ENCODE results near the gene KIAA1958.

Gene KIAA1958

DNA sequence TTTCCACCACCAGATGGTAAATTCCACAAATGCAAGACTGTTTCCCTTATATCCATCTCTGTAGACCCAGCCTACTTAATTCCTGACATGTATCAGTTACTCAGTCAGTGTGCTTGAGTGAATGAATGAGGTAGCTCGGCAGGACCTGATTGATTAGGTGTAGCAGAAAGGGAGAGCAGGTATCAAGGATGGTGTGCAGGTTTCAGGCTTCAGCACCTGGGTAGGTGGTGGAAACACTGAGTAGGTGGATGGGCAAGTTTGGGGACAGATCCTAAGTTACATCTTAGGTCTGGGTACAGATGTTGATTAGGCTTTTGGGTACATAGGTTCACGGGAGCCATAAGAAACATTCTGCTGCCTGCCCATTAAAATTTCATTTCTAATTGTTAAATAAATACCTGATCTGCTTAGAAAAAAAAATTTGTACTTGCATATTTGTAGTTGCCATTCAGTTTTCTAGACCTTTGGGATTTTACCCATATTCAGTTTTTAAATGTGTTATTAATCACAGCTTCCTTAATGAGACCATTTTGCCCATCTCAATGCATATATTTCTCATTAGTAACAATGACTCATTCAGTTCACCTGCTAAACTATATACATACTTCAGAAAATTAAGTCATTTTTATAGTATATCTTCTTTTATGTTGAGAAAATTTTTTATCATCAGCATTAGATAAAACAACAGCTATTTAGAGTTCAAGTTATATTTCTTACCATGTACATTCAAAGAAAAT is 119.5 kb downstream of the KIAA1958 start:
- DNase-seq, result no peak

DNA sequence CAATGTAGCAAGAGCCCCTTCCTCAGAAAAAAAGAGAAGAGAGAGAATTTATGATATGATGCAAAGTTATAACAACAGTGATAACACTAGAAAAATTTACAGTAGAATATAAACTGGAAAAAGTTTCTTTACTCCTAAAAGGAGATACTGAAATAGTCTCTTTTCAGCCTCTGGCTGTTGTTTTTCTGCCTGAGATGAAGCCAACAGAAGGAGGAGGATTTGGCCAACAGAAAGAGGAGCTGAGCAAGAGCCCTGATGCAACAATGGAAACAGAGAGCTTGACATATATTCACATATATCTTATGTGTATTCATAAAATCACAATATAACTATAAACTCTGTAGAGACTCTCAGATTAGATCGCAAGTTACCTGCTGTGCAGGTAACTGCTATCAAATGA is 122.2 kb downstream of the KIAA1958 start:
- no peak for DNase-seq

DNA sequence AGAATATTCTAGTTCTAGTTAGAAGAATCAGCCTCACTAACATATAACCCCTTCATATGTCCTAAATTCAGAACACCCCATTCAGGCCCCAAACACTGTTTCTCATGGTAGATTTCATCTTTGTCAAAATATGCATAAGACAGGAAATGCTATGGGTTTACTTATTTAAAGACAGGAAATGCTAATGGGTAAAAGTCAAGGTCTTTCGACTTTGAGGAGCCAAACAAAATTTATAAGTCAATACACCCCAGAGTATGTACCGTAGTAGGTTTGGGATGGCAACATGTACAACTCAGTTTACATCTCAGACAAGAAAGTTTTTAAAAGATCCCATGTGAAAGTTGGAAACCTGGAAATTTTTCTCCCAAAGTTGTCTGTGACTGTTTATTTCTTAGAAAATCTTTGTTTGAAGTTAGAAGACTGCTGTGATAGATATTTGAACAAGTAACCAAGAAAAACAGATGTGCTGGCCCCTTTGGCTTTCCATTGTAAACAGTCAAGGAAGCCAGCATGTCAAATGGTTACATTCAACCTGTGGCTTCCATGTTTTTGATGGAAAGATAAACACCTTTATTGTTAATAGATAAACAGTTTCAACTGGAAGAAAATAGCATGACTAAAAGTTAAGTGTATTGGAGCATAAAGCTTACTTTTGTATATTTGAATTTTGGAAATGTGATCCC is 129.1 kb downstream of the KIAA1958 start:
- DNase-seq, result no peak

DNA sequence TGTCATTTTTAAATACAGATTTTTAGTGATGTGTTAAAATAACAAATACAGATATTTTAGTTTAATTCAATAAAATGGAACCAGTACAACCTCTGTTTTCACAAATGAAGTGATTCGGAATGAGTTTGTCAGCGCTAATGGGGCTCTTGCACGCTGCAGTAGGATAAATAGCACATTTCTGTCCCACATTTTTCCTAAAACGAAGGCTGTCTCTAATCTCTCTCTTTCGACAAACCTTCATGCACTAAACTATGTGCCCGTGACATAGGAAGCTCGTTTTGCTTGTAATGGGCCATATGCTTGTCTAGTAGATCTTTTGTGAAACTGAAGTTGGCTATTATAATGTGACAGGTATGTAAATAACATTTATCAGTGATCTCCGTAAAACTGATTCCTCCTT is 130.7 kb downstream of the KIAA1958 start:
- DNase-seq, result no peak

DNA sequence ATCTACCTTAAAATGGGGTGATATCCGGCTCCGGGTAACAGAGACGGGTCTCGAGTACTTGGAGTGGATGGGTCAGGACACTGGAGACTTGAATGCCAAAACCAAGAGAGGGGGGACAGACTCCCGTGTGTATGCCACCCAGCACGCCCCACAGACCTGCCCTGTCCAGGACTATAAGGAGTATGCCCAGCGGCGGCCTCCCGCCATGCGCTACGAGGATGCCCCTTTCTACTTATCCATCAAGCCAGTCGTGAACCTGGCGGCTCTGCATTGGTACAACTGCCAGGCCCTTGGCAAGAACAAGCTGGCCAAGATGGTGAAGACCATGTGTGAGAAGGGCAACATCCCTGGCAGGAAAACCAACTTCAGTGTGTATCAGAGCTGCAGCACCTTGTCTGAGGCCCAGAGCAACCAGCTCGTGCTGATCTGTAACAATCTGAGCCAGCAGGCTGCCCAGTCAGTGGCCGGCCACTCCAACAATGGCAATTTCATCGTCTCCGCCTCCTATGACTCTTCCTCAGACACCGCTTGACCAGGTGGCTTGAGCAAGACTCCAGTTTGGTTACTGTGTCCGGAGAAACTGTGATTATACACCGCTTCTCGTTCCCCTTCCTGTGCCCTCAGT is 131.9 kb downstream of the KIAA1958 start:
- DNase-seq, result no peak

DNA sequence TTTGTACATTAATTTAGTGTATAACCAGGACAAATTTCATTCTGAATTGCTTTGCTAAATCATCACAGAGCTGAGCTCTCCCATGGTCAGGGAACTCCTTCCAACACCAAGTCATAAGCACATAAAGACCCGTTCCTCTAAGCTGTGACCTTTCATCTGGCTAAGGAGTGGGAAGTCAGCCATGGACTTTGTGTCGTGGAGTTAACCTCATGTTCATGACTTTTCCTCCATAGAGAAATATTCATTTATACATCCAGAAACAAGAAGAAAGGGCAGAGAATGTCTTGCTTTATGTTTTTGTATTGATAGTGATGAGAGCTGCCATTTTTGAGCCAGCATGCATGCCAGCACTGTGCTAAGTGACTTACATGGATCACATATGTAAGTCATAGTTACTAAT is 133.8 kb downstream of the KIAA1958 start:
- DNase-seq, result no peak

DNA sequence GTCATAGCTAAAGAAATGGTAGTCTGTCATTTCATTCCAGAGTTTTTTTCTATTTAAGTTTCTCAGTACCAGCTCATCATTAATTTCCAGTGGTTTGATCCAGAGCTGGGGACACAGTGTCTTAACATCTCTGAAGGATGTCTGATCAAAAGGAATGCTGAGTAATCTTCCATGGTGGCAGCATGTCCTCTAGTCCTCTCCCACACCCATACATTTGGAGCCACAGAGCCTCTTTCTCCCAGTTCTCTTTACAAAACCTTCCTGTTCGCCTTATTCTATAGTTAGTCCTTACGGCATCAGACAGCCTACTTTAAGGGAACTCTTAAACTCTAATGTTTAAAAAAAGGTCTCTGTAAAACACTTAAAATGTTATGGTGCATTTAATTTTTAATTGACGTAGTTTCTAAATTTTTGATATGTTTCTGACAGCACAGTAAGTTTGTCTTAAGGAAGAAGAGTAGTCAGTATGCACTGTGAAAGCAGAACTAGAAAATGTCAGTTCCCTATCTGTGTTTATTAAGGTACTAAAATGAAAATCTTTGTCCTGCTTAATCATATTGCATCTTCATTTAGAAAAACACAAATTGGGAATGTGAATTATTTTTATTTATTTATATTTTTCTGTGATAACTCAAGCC is 134.5 kb downstream of the KIAA1958 start:
- no peak for DNase-seq

DNA sequence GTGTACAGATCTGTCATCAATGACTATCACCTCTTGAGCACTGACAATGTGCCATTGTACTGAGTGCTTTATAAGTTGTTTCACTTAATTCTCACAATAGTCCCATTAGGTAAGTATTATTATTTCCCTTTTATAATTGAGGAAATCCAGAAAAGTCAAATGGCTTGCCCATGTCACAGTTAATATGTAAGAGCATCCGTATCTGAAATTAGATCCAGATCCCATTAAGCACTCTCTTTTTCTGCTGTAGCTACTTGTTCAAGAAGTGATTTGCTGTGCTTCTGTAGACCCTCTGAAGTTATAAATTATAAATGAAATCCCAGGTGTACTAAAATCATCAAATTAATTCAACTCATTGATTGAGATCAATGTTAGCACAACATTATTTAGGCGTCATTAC is 136.6 kb downstream of the KIAA1958 start:
- DNase-seq, result no peak

DNA sequence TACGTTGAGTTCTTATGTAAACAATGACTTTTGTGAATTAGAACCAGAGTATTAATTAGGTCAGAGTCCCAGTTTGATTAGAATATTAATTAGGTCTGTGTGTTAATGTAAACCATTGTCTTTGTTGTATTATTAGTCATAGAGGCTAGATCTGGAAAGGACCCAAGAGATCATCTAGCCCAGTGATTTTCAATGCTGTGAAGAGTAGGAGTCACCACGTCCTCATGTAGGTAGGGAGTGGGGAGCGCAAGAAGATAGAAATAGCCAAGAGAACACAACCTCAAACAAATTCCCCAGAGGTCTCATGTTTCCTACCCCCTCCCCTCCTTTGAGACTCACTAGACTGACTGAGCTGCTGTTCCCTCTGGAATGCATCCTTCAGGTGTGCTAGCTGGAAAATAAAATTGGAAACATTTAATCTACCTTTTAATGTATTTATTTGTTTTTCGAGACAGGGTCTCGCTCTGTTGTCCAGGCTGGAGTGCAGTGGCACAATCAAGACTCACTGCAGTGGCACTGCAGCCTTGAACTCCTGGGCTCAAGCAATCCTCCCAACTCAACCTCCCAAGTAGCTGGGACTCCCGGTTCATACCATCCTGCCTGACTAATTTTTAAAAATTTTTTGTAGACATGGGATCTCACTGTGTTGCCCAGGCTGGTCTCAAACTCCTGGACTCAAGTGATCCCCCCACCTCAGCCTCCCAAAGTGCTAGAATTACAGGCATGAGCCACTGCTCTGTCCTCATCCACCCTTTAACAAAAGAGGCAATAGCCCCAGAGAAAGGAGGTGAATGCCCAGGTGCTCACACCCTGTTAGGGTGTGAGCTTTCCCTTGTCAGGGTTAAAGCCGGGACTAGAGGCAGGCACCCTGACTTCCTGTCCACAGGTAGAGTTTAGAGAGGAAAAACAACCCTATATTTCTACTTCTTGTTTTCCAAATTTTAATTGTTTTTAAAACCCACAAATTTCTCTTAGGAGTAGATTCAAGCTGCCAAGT is 138.4 kb downstream of the KIAA1958 start:
- no peak for DNase-seq

DNA sequence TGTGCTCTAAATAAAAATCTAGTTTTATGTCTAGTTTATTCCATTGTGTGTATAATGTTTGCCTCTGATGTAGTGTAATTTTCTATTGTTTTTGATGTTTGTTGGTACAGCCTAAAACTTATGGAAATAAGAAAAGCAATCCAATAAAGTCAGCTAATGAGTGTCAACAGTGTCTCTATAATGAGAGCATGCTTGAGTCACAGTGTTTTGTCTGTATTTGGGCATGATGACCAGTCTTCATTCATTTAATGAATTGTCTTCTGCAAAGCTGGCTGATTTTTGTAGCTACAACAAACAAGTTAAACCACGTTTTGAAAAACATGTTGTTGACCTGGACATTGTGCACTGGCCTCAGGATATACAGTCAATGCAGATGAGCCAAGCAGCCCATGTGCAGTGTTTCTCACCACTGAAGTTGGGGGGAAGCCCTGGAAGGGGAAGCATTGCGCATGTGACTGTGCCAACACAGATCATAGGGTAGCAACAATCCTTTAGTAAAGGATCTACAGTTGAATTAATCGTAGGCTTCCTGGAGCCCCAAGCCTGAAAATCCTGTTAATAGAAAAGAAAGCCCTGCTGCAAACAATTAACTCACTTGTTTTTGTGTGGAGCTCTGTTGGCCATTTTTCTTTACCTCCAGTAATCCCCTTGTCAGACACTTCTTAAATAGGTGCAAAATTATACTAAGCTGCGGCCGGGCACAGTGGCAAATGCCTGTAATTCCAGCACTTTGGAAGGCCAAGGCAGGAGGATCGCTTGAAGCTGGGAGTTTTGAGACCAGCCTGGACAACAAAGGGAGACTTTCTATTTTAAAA is 143.3 kb downstream of the KIAA1958 start:
- DNase-seq, result no peak

DNA sequence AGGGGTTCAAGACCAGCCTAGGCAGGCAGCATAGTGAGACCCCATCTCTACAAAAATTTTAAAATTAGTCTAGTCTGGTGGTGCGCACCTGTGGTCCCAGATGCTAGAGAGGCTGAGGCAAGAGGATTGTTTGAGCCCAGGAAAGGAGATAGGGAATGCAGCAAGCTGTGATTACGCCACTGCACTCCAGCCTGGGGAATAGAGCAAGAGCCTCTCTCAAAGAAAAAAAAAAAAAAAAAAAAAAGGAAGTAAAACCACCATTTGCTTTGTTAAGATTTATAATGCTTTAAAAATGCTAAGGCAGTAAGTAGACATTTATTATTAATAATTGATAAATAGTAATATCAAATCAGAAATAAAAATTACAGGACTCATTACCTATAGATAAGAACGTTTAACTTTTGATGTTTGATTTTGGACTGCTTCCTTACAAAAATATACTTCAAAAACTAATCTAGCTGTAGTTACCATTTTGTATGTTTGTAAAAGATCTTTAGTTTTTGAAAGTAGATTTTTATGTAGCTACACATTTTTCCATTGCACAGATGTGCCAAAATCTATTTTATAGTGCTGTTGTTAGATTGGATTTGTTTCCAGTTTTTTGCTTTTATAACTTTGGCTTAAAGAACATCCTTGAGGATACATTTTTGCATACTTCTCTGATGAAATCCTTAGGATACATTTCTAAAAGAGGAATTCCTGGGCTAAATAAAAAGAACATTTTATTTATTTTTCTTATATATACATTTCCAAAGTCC is 144.9 kb downstream of the KIAA1958 start:
- DNase-seq, result no peak

DNA sequence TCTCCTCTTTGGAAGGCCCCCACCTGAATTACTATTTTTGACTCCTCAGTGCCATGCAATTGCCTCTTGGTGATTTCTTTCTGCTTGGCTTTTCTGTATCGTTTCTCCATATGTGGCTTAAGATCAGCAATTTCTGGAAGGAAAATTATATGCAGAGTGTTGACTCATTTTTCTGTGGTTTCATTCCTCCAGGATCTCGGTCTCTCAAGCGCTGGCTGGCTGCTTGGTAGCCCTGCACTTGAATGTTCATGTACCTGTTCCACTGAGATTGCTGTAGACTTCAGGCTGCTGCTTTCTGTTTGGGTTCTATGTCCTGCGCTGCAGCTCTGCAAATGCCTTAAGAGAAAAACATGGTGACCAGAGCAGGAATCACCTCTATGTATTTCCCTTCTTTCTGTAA is 153.7 kb downstream of the KIAA1958 start:
- no peak for DNase-seq

DNA sequence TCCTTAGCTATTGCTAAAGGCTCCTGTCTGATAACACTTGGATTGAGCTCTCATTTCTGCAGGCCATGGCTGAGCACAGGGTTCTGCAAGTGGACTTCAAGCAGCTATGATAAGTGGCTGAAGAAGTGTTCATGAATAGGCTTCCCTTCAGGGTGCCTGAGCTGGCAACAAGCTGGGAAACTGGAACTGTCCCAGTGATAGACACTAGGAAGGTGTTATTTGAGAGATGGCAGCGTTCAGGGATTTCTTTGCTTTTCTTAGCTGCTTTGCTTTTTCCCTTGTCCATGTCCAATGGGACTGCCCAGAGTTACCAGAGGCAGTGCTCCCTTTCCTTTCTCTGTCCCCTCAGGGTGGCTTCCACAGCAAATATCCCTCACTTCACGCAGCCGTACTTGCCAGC is 155.5 kb downstream of the KIAA1958 start:
- no peak for DNase-seq

DNA sequence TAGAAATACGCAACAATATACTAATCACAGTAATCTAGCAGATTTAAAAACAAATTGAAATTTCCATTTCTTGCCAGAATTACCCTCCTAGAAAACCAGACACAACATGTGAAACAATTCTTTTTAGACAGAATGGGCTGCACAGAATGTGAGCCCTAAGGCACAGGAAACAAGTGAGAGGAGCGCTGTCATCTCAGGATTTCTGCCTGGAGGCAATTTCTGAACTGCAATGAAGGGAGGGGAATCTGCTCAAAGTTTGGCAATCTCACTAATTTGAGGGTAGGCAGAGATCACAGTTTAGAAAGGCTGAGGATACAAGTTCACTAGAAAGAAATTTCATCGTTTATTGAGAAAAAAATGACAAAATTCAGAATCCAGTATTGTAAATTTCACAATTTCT is 161.0 kb downstream of the KIAA1958 start:
- DNase-seq, result no peak

DNA sequence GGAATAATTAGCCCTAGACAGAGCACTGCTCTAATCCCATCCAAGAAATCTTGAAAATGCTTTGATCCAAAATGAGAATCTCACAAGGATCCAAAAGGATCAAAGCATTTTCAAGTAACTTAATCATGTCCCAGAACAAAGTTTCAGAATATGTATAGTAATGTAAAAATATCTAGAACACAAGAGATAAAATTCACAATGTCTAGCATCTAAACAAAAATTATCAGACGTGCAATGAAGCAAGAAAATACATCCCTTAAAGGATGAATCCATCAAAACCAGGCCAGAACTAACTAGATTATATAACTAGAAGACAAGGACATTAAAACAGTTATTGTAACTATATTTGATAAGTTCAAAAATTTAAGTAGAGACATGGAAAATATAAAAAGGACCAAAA is 162.0 kb downstream of the KIAA1958 start:
- no peak for DNase-seq

DNA sequence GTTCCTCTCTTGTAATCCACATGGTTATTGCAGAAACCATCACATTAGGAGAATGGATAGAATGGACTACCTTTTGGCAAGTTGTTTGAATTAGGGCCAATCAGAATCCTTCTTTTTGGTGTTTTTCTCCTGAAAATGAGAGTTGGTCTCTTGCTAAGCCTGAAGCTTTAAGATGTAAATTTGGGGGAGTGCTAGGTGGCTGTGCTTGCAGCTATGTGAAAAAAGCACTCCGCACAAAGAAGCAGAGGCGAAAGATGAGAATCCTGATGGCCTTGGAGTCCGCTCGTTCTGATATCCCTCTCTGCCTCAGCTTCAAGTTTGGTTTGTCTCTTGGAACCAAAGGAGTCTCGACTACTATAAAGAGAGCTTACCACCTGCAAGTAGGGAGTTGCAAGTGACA is 167.7 kb downstream of the KIAA1958 start:
- DNase-seq, result no peak

DNA sequence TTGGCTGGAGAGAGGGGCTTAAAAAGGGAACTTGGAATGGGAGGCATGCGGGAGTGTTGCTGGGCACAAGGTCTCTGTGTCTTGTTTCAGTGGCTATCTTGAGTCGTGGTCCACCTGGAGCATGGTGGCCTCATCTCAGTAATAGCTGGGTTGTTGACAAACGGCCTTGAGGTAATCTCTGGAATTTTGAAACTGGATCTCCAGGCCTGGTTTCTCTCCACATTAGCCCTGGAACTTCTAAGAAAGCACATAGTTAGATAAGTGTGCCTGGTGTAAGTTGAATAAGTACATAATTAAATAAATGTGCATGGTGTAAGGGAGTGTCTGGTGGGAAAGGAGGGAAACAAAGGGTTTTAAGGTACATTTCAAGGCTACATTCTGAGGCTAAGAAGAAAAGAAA is 169.0 kb downstream of the KIAA1958 start:
- DNase-seq, result no peak

DNA sequence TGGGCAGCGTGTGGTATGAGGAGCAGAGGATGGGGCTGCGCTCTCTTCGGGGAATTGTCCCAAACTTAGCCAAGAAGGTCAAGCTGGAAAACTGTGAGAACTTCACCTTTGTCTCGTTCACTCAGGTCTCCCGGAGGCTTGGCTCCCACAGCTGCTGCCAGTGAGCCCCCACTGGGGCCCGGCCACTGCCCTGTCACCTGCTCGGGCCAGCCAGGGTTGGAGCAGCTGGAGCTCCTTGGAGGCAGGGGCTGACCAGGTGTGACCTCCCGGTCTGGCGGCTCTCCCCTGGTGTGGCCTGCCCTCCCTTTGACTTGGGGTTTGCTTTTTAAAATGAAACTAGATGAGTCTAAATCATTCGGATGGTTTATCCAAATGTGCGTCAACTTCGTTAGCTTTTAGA is 173.3 kb downstream of the KIAA1958 start:
- DNase-seq, result no peak

DNA sequence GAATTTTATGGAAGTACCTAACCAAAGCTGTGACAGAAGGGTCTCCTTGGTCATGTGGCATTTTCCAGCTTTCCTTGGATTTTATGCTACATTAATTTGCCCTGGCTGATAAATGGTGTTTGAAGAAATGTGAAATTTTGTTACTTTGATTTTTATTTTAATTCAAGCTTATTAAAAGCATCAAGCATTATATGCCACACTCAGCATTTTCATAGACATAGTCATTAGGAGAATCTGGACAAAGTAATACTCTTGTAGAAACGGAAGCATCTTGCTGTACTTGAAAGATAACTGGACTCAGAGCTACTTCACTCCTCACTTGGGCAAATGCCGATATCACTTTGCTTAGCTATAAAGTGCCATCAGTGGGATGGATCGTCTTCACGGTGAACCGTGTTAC is 177.1 kb downstream of the KIAA1958 start:
- no peak for DNase-seq

DNA sequence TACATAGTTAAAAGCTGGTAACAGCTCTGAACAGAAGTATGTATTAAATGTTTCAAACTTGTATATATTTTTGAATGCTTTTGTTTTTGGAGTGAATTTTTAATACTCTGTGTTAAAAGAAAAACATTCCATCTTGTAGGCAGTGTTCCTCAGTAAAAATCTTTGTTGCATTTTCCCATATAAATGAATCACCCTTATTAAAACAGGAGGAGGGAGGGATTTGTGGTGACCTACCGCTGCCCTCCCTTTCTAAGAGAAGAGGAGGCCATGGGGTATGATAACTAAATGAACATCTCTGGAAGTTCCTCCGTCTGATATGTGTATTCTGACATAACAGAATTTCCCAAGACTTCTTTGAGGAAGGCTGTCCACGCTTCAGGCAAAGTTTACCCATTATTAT is 177.9 kb downstream of the KIAA1958 start:
- no peak for DNase-seq

DNA sequence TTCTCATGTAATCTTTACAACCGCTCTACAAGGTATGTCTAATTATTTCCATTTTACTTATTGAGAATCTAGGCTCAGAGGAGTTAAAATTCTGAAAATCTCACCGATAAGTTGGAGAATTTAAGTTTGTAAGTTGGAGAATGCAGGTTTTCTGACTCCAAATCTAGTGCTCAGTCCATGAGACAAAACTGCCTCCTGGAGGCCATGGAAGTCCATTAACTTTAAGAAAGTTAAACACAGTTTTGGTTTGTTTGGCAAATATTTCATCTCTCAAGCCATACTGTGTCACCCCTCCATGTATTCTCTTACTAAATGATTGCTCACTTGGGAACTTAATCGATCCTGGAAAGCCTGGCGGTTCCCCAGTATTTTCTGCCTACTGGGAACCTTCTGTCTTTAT is 178.7 kb downstream of the KIAA1958 start:
- no peak for DNase-seq

Measured in activated CD4-positive, CD25-positive, alpha-beta regulatory T cell (primary cell).